ENCODE results near the gene CNTNAP3.

- TF ChIP-seq EZH2phosphoT487 (IDR thresholded peaks at IDR 0.05; ENCODE audit: insufficient read depth, low read depth) (no peak), EZH2 (IDR thresholded peaks at IDR 0.05; ENCODE audit: insufficient read depth, poor library complexity, severe bottlenecking) (no peak)
These were observed 179.8 kb downstream of the CNTNAP3 start for GRCh38 chr9:39108145-39108544.
